Activated T-cell treated with anti-CD3 and anti-CD28 coated beads, Interleukin-2, amount 50 U/mL, for 72 hours (primary cell): ENCODE measurements around the gene C4orf54. TPM values are rescaled to one million over a fixed set of nuclear protein-coding genes. Genes with fewer than 3 reads are reported as not detected.

Experiments
- ATAC-seq, 2 donors: fragments of 150-1000 bp; cut with Tn5 transposase; replicated peaks in 1 of 2; 2 replicates each; pipeline ENCODE4 v1.10.0; 2021; ENCODE audit warnings: moderate library complexity in 2 of 2, mild to moderate bottlenecking in 1 of 2
- DNase-seq, 2 donors: peaks; one replicate each; pipeline ENCODE4 v3.0.0; 2021 to 2022; ENCODE audit warnings: mixed read lengths in 1 of 2
- H3K27ac Mint-ChIP-seq: one replicate; pipeline ENCODE4 v1.8.0; 2022; ENCODE audit warnings: mild to moderate bottlenecking, moderate library complexity, mixed read lengths
- H3K27me3 Mint-ChIP-seq: one replicate; pipeline ENCODE4 v1.8.0; 2022; ENCODE audit warnings: low read depth, mixed read lengths
- H3K36me3 Mint-ChIP-seq, 2 donors: one replicate each; pipeline ENCODE4 v1.8.0; 2022; ENCODE audit warnings: mixed read lengths in 2 of 2, mild to moderate bottlenecking in 1 of 2; ENCODE audit not compliant: insufficient read depth in 2 of 2
- H3K4me1 Mint-ChIP-seq: one replicate; pipeline ENCODE4 v1.8.0; 2022; ENCODE audit warnings: low read depth, mixed read lengths
- H3K4me3 Mint-ChIP-seq, 2 donors: one replicate each; pipeline ENCODE4 v1.8.0; 2022; ENCODE audit warnings: mild to moderate bottlenecking in 2 of 2, mixed read lengths in 2 of 2, moderate library complexity in 2 of 2
- H3K9me3 Mint-ChIP-seq, 2 donors: one replicate each; pipeline ENCODE4 v1.8.0; 2022; ENCODE audit warnings: mixed read lengths in 2 of 2
- total RNA-seq, 2 donors: library from RNA; stranded (reverse); gene quantifications; one replicate each; pipeline ENCODE4 v1.2.3, GENCODE V29; 2022

The C4orf54 gene
- total RNA-seq, 2 donors from 2014 or later = not detected

- Mint-ChIP-seq H3K4me3 (no peak overlapping the region), H3K4me1 (no peaks in the 10 kb centered on the region), H3K36me3 (peaks cover 11 to 16% of the 10 kb centered on the region in 2 donors), H3K27me3 (peaks cover 28% of the 10 kb centered on the region), H3K9me3 (peaks cover 15 to 18% of the 10 kb centered on the region in 2 donors), H3K27ac (no peak overlapping the region)
- no peak for ATAC-seq
- DNase-seq = no peak
Measured at GRCh38 chr4:99668472-99668871, 10.8 kb upstream of the C4orf54 start.

- Mint-ChIP-seq H3K9me3 (peaks cover 2 to 3% of the 10 kb centered on the region in 2 donors), H3K36me3 (peaks cover 0 to 2% of the 10 kb centered on the region in 2 donors), H3K4me1 (no peaks in the 10 kb centered on the region), H3K27ac (no peak overlapping the region), H3K4me3 (no peak overlapping the region), H3K27me3 (peaks cover 22% of the 10 kb centered on the region)
- DNase-seq (no peak), ATAC-seq (no peak)
Measured at GRCh38 chr4:99665983-99666382, 8.4 kb upstream of the C4orf54 start.

GRCh38 chr4:99664716-99665115 is 7.1 kb upstream of the C4orf54 start:
- no peak for ATAC-seq
- no peaks in the 10 kb centered on the region for H3K9me3 Mint-ChIP-seq
- H3K4me1 Mint-ChIP-seq = no peaks in the 10 kb centered on the region
- H3K27ac Mint-ChIP-seq = no peak overlapping the region
- H3K36me3 Mint-ChIP-seq = no peaks in the 10 kb centered on the region
- peaks cover 16% of the 10 kb centered on the region for H3K27me3 Mint-ChIP-seq
- no peak for DNase-seq
- no peak overlapping the region for H3K4me3 Mint-ChIP-seq

GRCh38 chr4:99661907-99662306 is 4.3 kb upstream of the C4orf54 start:
- no peak for ATAC-seq
- no peak overlapping the region for H3K27ac Mint-ChIP-seq
- no peaks in the 10 kb centered on the region for H3K4me1 Mint-ChIP-seq
- no peaks in the 10 kb centered on the region for H3K9me3 Mint-ChIP-seq
- H3K4me3 Mint-ChIP-seq = no peak overlapping the region
- H3K27me3 Mint-ChIP-seq = peaks cover 26% of the 10 kb centered on the region
- DNase-seq = no peak
- no peaks in the 10 kb centered on the region for H3K36me3 Mint-ChIP-seq

GRCh38 chr4:99658666-99659065 is 1.0 kb upstream of the C4orf54 start:
- H3K27me3 Mint-ChIP-seq = peaks cover 16% of the 10 kb centered on the region
- no peaks in the 10 kb centered on the region for H3K36me3 Mint-ChIP-seq
- ATAC-seq (no peak), DNase-seq (no peak)
- no peak overlapping the region for H3K4me3 Mint-ChIP-seq
- no peaks in the 10 kb centered on the region for H3K9me3 Mint-ChIP-seq
- no peaks in the 10 kb centered on the region for H3K4me1 Mint-ChIP-seq
- H3K27ac Mint-ChIP-seq = no peak overlapping the region

- Mint-ChIP-seq H3K27me3 (peaks cover 9% of the 10 kb centered on the region), H3K9me3 (no peaks in the 10 kb centered on the region), H3K27ac (no peak overlapping the region), H3K4me1 (no peaks in the 10 kb centered on the region), H3K4me3 (no peak overlapping the region), H3K36me3 (no peaks in the 10 kb centered on the region)
- ATAC-seq (no peak), DNase-seq (no peak)
Measured at GRCh38 chr4:99655308-99656081, 2.1 kb downstream of the C4orf54 start.

- Mint-ChIP-seq H3K9me3 (no peaks in the 10 kb centered on the region), H3K27me3 (peaks cover 9% of the 10 kb centered on the region), H3K36me3 (no peaks in the 10 kb centered on the region), H3K27ac (no peak overlapping the region), H3K4me1 (no peaks in the 10 kb centered on the region), H3K4me3 (no peak overlapping the region)
- no peak for ATAC-seq
- no peak for DNase-seq
Measured at GRCh38 chr4:99654361-99654761, 3.3 kb downstream of the C4orf54 start.

GRCh38 chr4:99653916-99654315 is 3.7 kb downstream of the C4orf54 start:
- Mint-ChIP-seq H3K27ac (no peak overlapping the region), H3K9me3 (no peaks in the 10 kb centered on the region), H3K36me3 (no peaks in the 10 kb centered on the region), H3K27me3 (peaks cover 4% of the 10 kb centered on the region), H3K4me1 (no peaks in the 10 kb centered on the region), H3K4me3 (no peak overlapping the region)
- DNase-seq (no peak), ATAC-seq (no peak)

- H3K4me3 Mint-ChIP-seq = no peak overlapping the region
- no peak for ATAC-seq
- H3K9me3 Mint-ChIP-seq = no peaks in the 10 kb centered on the region
- H3K27me3 Mint-ChIP-seq = no peaks in the 10 kb centered on the region
- no peak for DNase-seq
- H3K36me3 Mint-ChIP-seq = no peaks in the 10 kb centered on the region
- no peaks in the 10 kb centered on the region for H3K4me1 Mint-ChIP-seq
- H3K27ac Mint-ChIP-seq = no peak overlapping the region
Measured at GRCh38 chr4:99652596-99653436, 4.8 kb downstream of the C4orf54 start.

GRCh38 chr4:99651811-99652485 is 5.7 kb downstream of the C4orf54 start:
- no peaks in the 10 kb centered on the region for H3K27me3 Mint-ChIP-seq
- no peak overlapping the region for H3K4me3 Mint-ChIP-seq
- no peaks in the 10 kb centered on the region for H3K9me3 Mint-ChIP-seq
- no peaks in the 10 kb centered on the region for H3K36me3 Mint-ChIP-seq
- H3K4me1 Mint-ChIP-seq = no peaks in the 10 kb centered on the region
- ATAC-seq = no peak
- H3K27ac Mint-ChIP-seq = no peak overlapping the region
- no peak for DNase-seq

GRCh38 chr4:99651016-99651769 is 6.4 kb downstream of the C4orf54 start:
- Mint-ChIP-seq H3K27ac (no peak overlapping the region), H3K4me3 (no peak overlapping the region), H3K9me3 (no peaks in the 10 kb centered on the region), H3K27me3 (no peaks in the 10 kb centered on the region), H3K36me3 (no peaks in the 10 kb centered on the region), H3K4me1 (no peaks in the 10 kb centered on the region)
- DNase-seq (no peak), ATAC-seq (no peak)

GRCh38 chr4:99649778-99650177 is 7.8 kb downstream of the C4orf54 start:
- peaks cover 2% of the 10 kb centered on the region for H3K27me3 Mint-ChIP-seq
- H3K9me3 Mint-ChIP-seq = no peaks in the 10 kb centered on the region
- DNase-seq (no peak), ATAC-seq (no peak)
- H3K36me3 Mint-ChIP-seq = no peaks in the 10 kb centered on the region
- no peak overlapping the region for H3K4me3 Mint-ChIP-seq
- H3K4me1 Mint-ChIP-seq = no peaks in the 10 kb centered on the region
- H3K27ac Mint-ChIP-seq = no peak overlapping the region
